K562 (cell line): Measurements from ENCODE around the gene MROH8. TPM values are rescaled to one million over a fixed set of nuclear protein-coding genes. Genes with fewer than 3 reads are reported as not detected.

ENCODE experiments used
- CBFA2T3 ChIP-seq: fragments of 450-650 bp; IDR thresholded peaks from 2 replicates; pipeline ENCODE4 v1.6.1; 2017
- CREB1 ChIP-seq, 2 experiments: sonication (generic) in 1 of 2; formaldehyde crosslinking in 1 of 2; IDR thresholded peaks; 2 replicates each; pipeline versions ENCODE4 v1.6.1 to v1.8.0; 2012 to 2022; ENCODE audit warnings: inconsistent platforms in 1 of 2, mild to moderate bottlenecking in 1 of 2, missing genetic modification reagents in 1 of 2, moderate library complexity in 1 of 2
- CREBBP ChIP-seq: IDR thresholded peaks from one replicate; pipeline ENCODE4 v1.6.1; 2012; ENCODE audit warnings: low read depth, mild to moderate bottlenecking, control low read depth, inconsistent platforms, low read length
- ETV5 ChIP-seq: sonication (generic); formaldehyde crosslinking; IDR thresholded peaks from 2 replicates; pipeline ENCODE4 v1.4.0; 2020; ENCODE audit warnings: low read depth, mild to moderate bottlenecking, missing genetic modification reagents
- HNRNPK ChIP-seq: fragments of 200-400 bp; formaldehyde crosslinking; IDR thresholded peaks from one replicate; pipeline ENCODE4 v1.6.1; 2018; ENCODE audit warnings: mild to moderate bottlenecking, low read depth, low read length; ENCODE audit not compliant: poor library complexity, severe bottlenecking
- KAT7 ChIP-seq: sonication (generic); formaldehyde crosslinking; IDR thresholded peaks from 2 replicates; pipeline ENCODE4 v1.8.0; 2022; ENCODE audit warnings: missing genetic modification reagents, mild to moderate bottlenecking, borderline replicate concordance
- NRF1 ChIP-seq, 2 experiments: fragments of 450-650 bp; IDR thresholded peaks in 1 of 2; conservative IDR thresholded peaks in 1 of 2; 2 replicates each; pipeline ENCODE4 v1.6.1; 2014; ENCODE audit warnings: mild to moderate bottlenecking in 2 of 2
- NUFIP1 ChIP-seq: fragments of 450-650 bp; IDR thresholded peaks from 2 replicates; pipeline ENCODE4 v1.6.1; 2018; ENCODE audit not compliant: partially characterized antibody
- PTTG1 ChIP-seq: fragments of 450-650 bp; IDR thresholded peaks from 2 replicates; pipeline ENCODE4 v1.6.1; 2016; ENCODE audit warnings: low read depth, mild to moderate bottlenecking, missing genetic modification characterization, missing compliant biosample characterization
- RBM22 ChIP-seq: fragments of 200-400 bp; formaldehyde crosslinking; IDR thresholded peaks from 2 replicates; pipeline ENCODE4 v1.6.1; 2018; ENCODE audit warnings: low read length, low read depth; ENCODE audit not compliant: poor library complexity, severe bottlenecking
- RCOR1 ChIP-seq, 2 experiments: IDR thresholded peaks; 2 replicates each; pipeline ENCODE4 v1.6.1; 2012; ENCODE audit warnings: low read depth in 2 of 2, low read length in 2 of 2, borderline replicate concordance in 1 of 2, improper control_type of control experiment in 1 of 2
- SETDB1 ChIP-seq: IDR thresholded peaks from one replicate; pipeline ENCODE4 v1.6.1; 2012; ENCODE audit warnings: low read length, control low read depth, inconsistent platforms
- SMAD3 ChIP-seq: fragments of 450-650 bp; formaldehyde crosslinking; conservative IDR thresholded peaks from 2 replicates; pipeline ENCODE4 v1.4.0; 2020; ENCODE audit warnings: mild to moderate bottlenecking
- SNRNP70 ChIP-seq: fragments of 200-400 bp; formaldehyde crosslinking; optimal IDR thresholded peaks from 2 replicates; pipeline ENCODE3; 2017; ENCODE audit warnings: low read depth, low read length
- SUPT5H ChIP-seq: fragments of 450-650 bp; IDR thresholded peaks from 2 replicates; pipeline ENCODE4 v1.6.1; 2016
- TBP ChIP-seq: optimal IDR thresholded peaks from 2 replicates; pipeline ENCODE3; 2011; ENCODE audit warnings: low read depth, low read length, improper control_type of control experiment
- TGIF2 ChIP-seq: sonication (generic); formaldehyde crosslinking; IDR thresholded peaks from 2 replicates; pipeline ENCODE4 v1.8.1; 2022; ENCODE audit warnings: mild to moderate bottlenecking, missing genetic modification reagents, moderate library complexity
- ZKSCAN1 ChIP-seq: fragments of 150-350 bp; IDR thresholded peaks from 2 replicates; pipeline ENCODE4 v1.6.1; 2016; ENCODE audit warnings: low read depth, low read length
- ZNF174 ChIP-seq: fragments of 250-450 bp; sonication (Bioruptor Pico); IDR thresholded peaks from 2 replicates; pipeline ENCODE4 v1.4.0; 2020; ENCODE audit warnings: mild to moderate bottlenecking
- ZNF274 ChIP-seq: IDR thresholded peaks from 2 replicates; pipeline ENCODE4 v1.6.1; 2011; ENCODE audit warnings: low read depth, mild to moderate bottlenecking, low read length, moderate library complexity, borderline replicate concordance
- polyA plus RNA-seq, 8 experiments: library from polyadenylated mRNA; depleted of rRNA in 4 of 8; stranded (reverse) in 5 of 8; unstranded in 3 of 8; fragments of >200 nt; fragmentation: Nextera tagmentation in 2 of 8; fragmentation: Illumina TruSeq in 1 of 8; extraction: Ambion mirVana in 2 of 8; extraction: Trizol in 1 of 8; gene quantifications; 2 replicates each; pipeline versions ENCODE4 v1.2.1 to v1.2.3, GENCODE V29; 2011 to 2014; ENCODE audit warnings: inconsistent platforms in 1 of 8, missing spikeins in 1 of 8
- total RNA-seq, 7 experiments: library from RNA; depleted of rRNA in 6 of 7; stranded (reverse); fragments of >200 nt in 6 of 7; fragmentation: Illumina TruSeq in 2 of 7; extraction: Trizol in 2 of 7; gene quantifications; 2 replicates each; pipeline versions ENCODE4 v1.2.1 to v1.2.3, GENCODE V29; 2011 to 2021; ENCODE audit warnings: low replicate concordance in 1 of 7
- TF ChIP-seq, protein P1 (sequence below), 3 experiments: fragments of 200-800 bp in 1 of 3; sonication (Bioruptor generic) in 1 of 3; sonication (generic) in 1 of 3; formaldehyde crosslinking in 1 of 3; IDR thresholded peaks; 2 replicates each; pipeline versions ENCODE4 v1.6.1 to v1.8.0; 2016 to 2022; ENCODE audit warnings: mild to moderate bottlenecking in 2 of 3, missing compliant biosample characterization in 2 of 3, missing genetic modification characterization in 2 of 3, missing genetic modification reagents in 1 of 3
- TF ChIP-seq, protein P2 (sequence below), 2 experiments: IDR thresholded peaks; 2 replicates each; pipeline ENCODE4 v1.6.1; 2012; ENCODE audit warnings: improper control_type of control experiment in 2 of 2, low read depth in 2 of 2, low read length in 2 of 2, borderline replicate concordance in 1 of 2
- TF ChIP-seq, protein P3 (sequence below): fragments of 250-450 bp; sonication (Bioruptor Pico); IDR thresholded peaks from 2 replicates; pipeline ENCODE4 v1.8.0; 2021; ENCODE audit warnings: mild to moderate bottlenecking, moderate library complexity

Gene MROH8
- total and polyA plus RNA-seq, 9 of the 15 experiments (the other 6 are each of a cell fraction or from before 2014, with no cell fraction given), result 0.21 to 1.5 (median 0.78) TPM

GRCh38 chr20:37095599-37096414 lies 83.5 kb downstream of the MROH8 start, which contains the start of gene RBL1 (continued):
- TF ChIP-seq ZKSCAN1 (no peak), RBM22 (peak; percentile 58), PTTG1 (tag) (no peak), TBP (peak; percentile 77), KAT7 (CRISPR knock-in tag) (peak; percentile 91; the same call in 1 of the 2 replicates), ZNF274 (no peak), NUFIP1 (peak; percentile 9), SMAD3 (CRISPR knock-in tag) (0 out of 2 replicates have a peak, but pooled peaks have one; percentile 24), SNRNP70 (no peak), RCOR1 (IDR thresholded peaks at IDR 0.05; ENCODE audit: borderline replicate concordance in 1 of 2, low read depth in 2 of 2, low read length in 2 of 2) (peak in 1 of 2 experiments; percentile 57; a peak in 2 of 4 replicates), CREBBP (no peak), CREB1 (IDR thresholded peaks at IDR 0.05) (peak; percentile 76), CREB1 (CRISPR knock-in tag; IDR thresholded peaks at IDR 0.05) (peak; percentile 90), ZNF174 (CRISPR knock-in tag) (no peak), NRF1 (conservative IDR thresholded peaks at IDR 0.05 in 1 of 2, IDR thresholded peaks at IDR 0.05 in 1 of 2) (peak; percentile 64 to 74), SUPT5H (peak; percentile 83), TGIF2 (CRISPR knock-in tag) (peak; percentile 92; the same call in 1 of the 2 replicates), SETDB1 (peak; percentile 17), CBFA2T3 (peak; percentile 57), HNRNPK (no peak), ETV5 (CRISPR knock-in tag) (peak; percentile 43; the same call in 1 of the 2 replicates)
- TF ChIP-seq, protein P1, sequence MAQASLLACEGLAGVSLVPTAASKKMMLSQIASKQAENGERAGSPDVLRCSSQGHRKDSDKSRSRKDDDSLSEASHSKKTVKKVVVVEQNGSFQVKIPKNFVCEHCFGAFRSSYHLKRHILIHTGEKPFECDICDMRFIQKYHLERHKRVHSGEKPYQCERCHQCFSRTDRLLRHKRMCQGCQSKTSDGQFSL (CRISPR knock-in tag; IDR thresholded peaks at IDR 0.05), result no peak
- TF ChIP-seq, protein P1 (tag; IDR thresholded peaks at IDR 0.05), result no peak
- TF ChIP-seq, protein P2, sequence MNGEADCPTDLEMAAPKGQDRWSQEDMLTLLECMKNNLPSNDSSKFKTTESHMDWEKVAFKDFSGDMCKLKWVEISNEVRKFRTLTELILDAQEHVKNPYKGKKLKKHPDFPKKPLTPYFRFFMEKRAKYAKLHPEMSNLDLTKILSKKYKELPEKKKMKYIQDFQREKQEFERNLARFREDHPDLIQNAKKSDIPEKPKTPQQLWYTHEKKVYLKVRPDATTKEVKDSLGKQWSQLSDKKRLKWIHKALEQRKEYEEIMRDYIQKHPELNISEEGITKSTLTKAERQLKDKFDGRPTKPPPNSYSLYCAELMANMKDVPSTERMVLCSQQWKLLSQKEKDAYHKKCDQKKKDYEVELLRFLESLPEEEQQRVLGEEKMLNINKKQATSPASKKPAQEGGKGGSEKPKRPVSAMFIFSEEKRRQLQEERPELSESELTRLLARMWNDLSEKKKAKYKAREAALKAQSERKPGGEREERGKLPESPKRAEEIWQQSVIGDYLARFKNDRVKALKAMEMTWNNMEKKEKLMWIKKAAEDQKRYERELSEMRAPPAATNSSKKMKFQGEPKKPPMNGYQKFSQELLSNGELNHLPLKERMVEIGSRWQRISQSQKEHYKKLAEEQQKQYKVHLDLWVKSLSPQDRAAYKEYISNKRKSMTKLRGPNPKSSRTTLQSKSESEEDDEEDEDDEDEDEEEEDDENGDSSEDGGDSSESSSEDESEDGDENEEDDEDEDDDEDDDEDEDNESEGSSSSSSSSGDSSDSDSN (IDR thresholded peaks at IDR 0.05; ENCODE audit: borderline replicate concordance in 1 of 2, low read depth in 2 of 2, low read length in 2 of 2), result 0 out of 4 replicates have a peak, but pooled peaks of 1 of the 2 experiments have one; percentile 60
- TF ChIP-seq, protein P3, sequence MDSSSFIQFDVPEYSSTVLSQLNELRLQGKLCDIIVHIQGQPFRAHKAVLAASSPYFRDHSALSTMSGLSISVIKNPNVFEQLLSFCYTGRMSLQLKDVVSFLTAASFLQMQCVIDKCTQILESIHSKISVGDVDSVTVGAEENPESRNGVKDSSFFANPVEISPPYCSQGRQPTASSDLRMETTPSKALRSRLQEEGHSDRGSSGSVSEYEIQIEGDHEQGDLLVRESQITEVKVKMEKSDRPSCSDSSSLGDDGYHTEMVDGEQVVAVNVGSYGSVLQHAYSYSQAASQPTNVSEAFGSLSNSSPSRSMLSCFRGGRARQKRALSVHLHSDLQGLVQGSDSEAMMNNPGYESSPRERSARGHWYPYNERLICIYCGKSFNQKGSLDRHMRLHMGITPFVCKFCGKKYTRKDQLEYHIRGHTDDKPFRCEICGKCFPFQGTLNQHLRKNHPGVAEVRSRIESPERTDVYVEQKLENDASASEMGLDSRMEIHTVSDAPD (CRISPR knock-in tag), result no peak
